ENCODE measurements around the gene STARD4.
A peak's percentile ranks its signal among the peaks of the same experiment; 100 is the strongest.

Gene STARD4

GRCh38 chr5:111528056-111528455, 15.7 kb upstream of the STARD4 start:
- Histone ChIP-seq H3K9me3 (ENCODE audit: control extremely low read depth in 1 of 5, control insufficient read depth in 4 of 5, insufficient read depth in 2 of 5, low read depth in 1 of 5, low read length in 4 of 5) (no peaks in the 10 kb centered on the region), H3K4me1 (ENCODE audit: control extremely low read depth in 1 of 4, control insufficient read depth in 4 of 4, insufficient read depth in 4 of 4, low read length in 3 of 4) (peaks cover 2 to 15% (median 8%) of the 10 kb centered on the region in 4 experiments), H3K4me3 (ENCODE audit: control insufficient read depth in 1 of 7, extremely low read depth in 1 of 7, insufficient read depth in 4 of 7, low read depth in 2 of 7, low read length in 6 of 7) (no peak overlapping the region), H3K36me3 (ENCODE audit: control insufficient read depth in 4 of 4, insufficient read depth in 4 of 4, low read length in 3 of 4) (no peaks in the 10 kb centered on the region), H3K27ac (ENCODE audit: insufficient read depth in 1 of 2, low read depth in 1 of 2, low read length in 2 of 2, poor library complexity in 1 of 2, severe bottlenecking in 2 of 2) (no peak overlapping the region), H3K27me3 (replicated peaks in 2 of 5; ENCODE audit: control insufficient read depth in 4 of 5, insufficient read depth in 5 of 5, low read length in 4 of 5) (no peaks in the 10 kb centered on the region)
- CTCF ChIA-PET, result interaction anchor here (0.8 to 1.1 kb wide), 2 partner anchors 14 to 18 kb away, joined by 3 read pairs; no protein-coding TSS in a partner anchor
- POLR2A ChIA-PET, result interaction anchor here (1.0 kb wide), 1 partner anchor 16 kb away, joined by 6 read pairs; the partner anchor contains the start of gene STARD4
- DNase-seq, result no peak
- 100% methylated on average over 2 of the region's 3 CpGs for WGBS (ENCODE audit: insufficient coverage)

GRCh38 chr5:111520908-111521307, 8.6 kb upstream of the STARD4 start:
- H3K4me1 ChIP-seq (ENCODE audit: control extremely low read depth in 1 of 4, control insufficient read depth in 4 of 4, insufficient read depth in 4 of 4, low read length in 3 of 4), result no peaks in the 10 kb centered on the region
- H3K36me3 ChIP-seq (ENCODE audit: control insufficient read depth in 4 of 4, insufficient read depth in 4 of 4, low read length in 3 of 4), result no peaks in the 10 kb centered on the region
- DNase-seq, result no peak
- WGBS (ENCODE audit: insufficient coverage), result 100% methylated on average over 1 of the region's 3 CpGs
- no peak overlapping the region for H3K27ac ChIP-seq (ENCODE audit: insufficient read depth in 1 of 2, low read depth in 1 of 2, low read length in 2 of 2, poor library complexity in 1 of 2, severe bottlenecking in 2 of 2)
- H3K4me3 ChIP-seq (ENCODE audit: control insufficient read depth in 1 of 7, extremely low read depth in 1 of 7, insufficient read depth in 4 of 7, low read depth in 2 of 7, low read length in 6 of 7), result no peak overlapping the region
- POLR2A ChIA-PET, result interaction anchor here (1.3 kb wide), 1 partner anchor 8 kb away, joined by 4 read pairs; the partner anchor contains the start of gene STARD4
- no peaks in the 10 kb centered on the region for H3K9me3 ChIP-seq (ENCODE audit: control extremely low read depth in 1 of 5, control insufficient read depth in 4 of 5, insufficient read depth in 2 of 5, low read depth in 1 of 5, low read length in 4 of 5)
- no peaks in the 10 kb centered on the region for H3K27me3 ChIP-seq (replicated peaks in 2 of 5; ENCODE audit: control insufficient read depth in 4 of 5, insufficient read depth in 5 of 5, low read length in 4 of 5)
- CTCF ChIA-PET, result no interaction called here

GRCh38 chr5:111518777-111519176, 6.4 kb upstream of the STARD4 start:
- Histone ChIP-seq H3K9me3 (ENCODE audit: control extremely low read depth in 1 of 5, control insufficient read depth in 4 of 5, insufficient read depth in 2 of 5, low read depth in 1 of 5, low read length in 4 of 5) (no peaks in the 10 kb centered on the region), H3K27me3 (replicated peaks in 2 of 5; ENCODE audit: control insufficient read depth in 4 of 5, insufficient read depth in 5 of 5, low read length in 4 of 5) (no peaks in the 10 kb centered on the region), H3K4me3 (ENCODE audit: control insufficient read depth in 1 of 7, extremely low read depth in 1 of 7, insufficient read depth in 4 of 7, low read depth in 2 of 7, low read length in 6 of 7) (no peak overlapping the region), H3K36me3 (ENCODE audit: control insufficient read depth in 4 of 4, insufficient read depth in 4 of 4, low read length in 3 of 4) (no peaks in the 10 kb centered on the region), H3K27ac (ENCODE audit: insufficient read depth in 1 of 2, low read depth in 1 of 2, low read length in 2 of 2, poor library complexity in 1 of 2, severe bottlenecking in 2 of 2) (no peak overlapping the region), H3K4me1 (ENCODE audit: control extremely low read depth in 1 of 4, control insufficient read depth in 4 of 4, insufficient read depth in 4 of 4, low read length in 3 of 4) (peaks cover 0 to 7% (median 0%) of the 10 kb centered on the region in 4 experiments)
- WGBS (ENCODE audit: insufficient coverage), result 100% methylated on average over 2 of the region's 2 CpGs
- POLR2A ChIA-PET, result no interaction called here
- no peak for DNase-seq
- CTCF ChIA-PET, result interaction anchor here (1.2 to 1.3 kb wide), 2 partner anchors 13 to 32 kb away, joined by 3 read pairs; no protein-coding TSS in a partner anchor

- ChIA-PET CTCF (interaction anchor here (1.2 kb wide), 1 partner anchor 13 kb away, joined by 3 read pairs; no protein-coding TSS in a partner anchor), POLR2A (no interaction called here)
- Histone ChIP-seq H3K27ac (ENCODE audit: insufficient read depth in 1 of 2, low read depth in 1 of 2, low read length in 2 of 2, poor library complexity in 1 of 2, severe bottlenecking in 2 of 2) (no peak overlapping the region), H3K9me3 (ENCODE audit: control extremely low read depth in 1 of 5, control insufficient read depth in 4 of 5, insufficient read depth in 2 of 5, low read depth in 1 of 5, low read length in 4 of 5) (no peaks in the 10 kb centered on the region), H3K4me3 (ENCODE audit: control insufficient read depth in 1 of 7, extremely low read depth in 1 of 7, insufficient read depth in 4 of 7, low read depth in 2 of 7, low read length in 6 of 7) (no peak overlapping the region), H3K36me3 (ENCODE audit: control insufficient read depth in 4 of 4, insufficient read depth in 4 of 4, low read length in 3 of 4) (no peaks in the 10 kb centered on the region), H3K27me3 (replicated peaks in 2 of 5; ENCODE audit: control insufficient read depth in 4 of 5, insufficient read depth in 5 of 5, low read length in 4 of 5) (no peaks in the 10 kb centered on the region), H3K4me1 (ENCODE audit: control extremely low read depth in 1 of 4, control insufficient read depth in 4 of 4, insufficient read depth in 4 of 4, low read length in 3 of 4) (peaks cover 0 to 14% (median 4%) of the 10 kb centered on the region in 4 experiments)
- DNase-seq, result no peak
- WGBS (ENCODE audit: insufficient coverage), result 100% methylated on average over 3 of the region's 5 CpGs
Observed at GRCh38 chr5:111517853-111518501, 5.6 kb upstream of the STARD4 start.

- no peak for DNase-seq
- Histone ChIP-seq H3K4me3 (ENCODE audit: control insufficient read depth in 1 of 7, extremely low read depth in 1 of 7, insufficient read depth in 4 of 7, low read depth in 2 of 7, low read length in 6 of 7) (no peak overlapping the region), H3K27ac (ENCODE audit: insufficient read depth in 1 of 2, low read depth in 1 of 2, low read length in 2 of 2, poor library complexity in 1 of 2, severe bottlenecking in 2 of 2) (no peak overlapping the region), H3K36me3 (ENCODE audit: control insufficient read depth in 4 of 4, insufficient read depth in 4 of 4, low read length in 3 of 4) (no peaks in the 10 kb centered on the region), H3K27me3 (replicated peaks in 2 of 5; ENCODE audit: control insufficient read depth in 4 of 5, insufficient read depth in 5 of 5, low read length in 4 of 5) (no peaks in the 10 kb centered on the region), H3K9me3 (ENCODE audit: control extremely low read depth in 1 of 5, control insufficient read depth in 4 of 5, insufficient read depth in 2 of 5, low read depth in 1 of 5, low read length in 4 of 5) (no peaks in the 10 kb centered on the region), H3K4me1 (ENCODE audit: control extremely low read depth in 1 of 4, control insufficient read depth in 4 of 4, insufficient read depth in 4 of 4, low read length in 3 of 4) (peaks cover 5 to 35% (median 13%) of the 10 kb centered on the region in 4 experiments)
- POLR2A ChIA-PET, result no interaction called here
- CTCF ChIA-PET, result interaction anchor here (0.7 to 7.2 kb wide), 3 partner anchors 12 to 17 kb away, joined by 3 to 34 read pairs (median 5); no protein-coding TSS in a partner anchor
- no CpG with 5 or more reads among the region's 3 CpGs for WGBS (ENCODE audit: insufficient coverage)
Observed at GRCh38 chr5:111514087-111514486, 1.8 kb upstream of the STARD4 start.

- H3K4me3 ChIP-seq (ENCODE audit: control insufficient read depth in 1 of 7, extremely low read depth in 1 of 7, insufficient read depth in 4 of 7, low read depth in 2 of 7, low read length in 6 of 7), result peak overlapping the region; percentile 80 to 96 (median 94)
- no peaks in the 10 kb centered on the region for H3K9me3 ChIP-seq (ENCODE audit: control extremely low read depth in 1 of 5, control insufficient read depth in 4 of 5, insufficient read depth in 2 of 5, low read depth in 1 of 5, low read length in 4 of 5)
- H3K36me3 ChIP-seq (ENCODE audit: control insufficient read depth in 4 of 4, insufficient read depth in 4 of 4, low read length in 3 of 4), result no peaks in the 10 kb centered on the region
- H3K27me3 ChIP-seq (replicated peaks in 2 of 5; ENCODE audit: control insufficient read depth in 4 of 5, insufficient read depth in 5 of 5, low read length in 4 of 5), result no peaks in the 10 kb centered on the region
- ChIA-PET CTCF (interaction anchor here (0.7 to 7.2 kb wide), 3 partner anchors 13 to 18 kb away, joined by 3 to 34 read pairs (median 5); no protein-coding TSS in a partner anchor), POLR2A (interaction anchor here (0.6 to 1.3 kb wide), 2 partner anchors 8 to 647 kb away, joined by 3 to 4 read pairs; no protein-coding TSS in a partner anchor)
- peaks cover 5 to 37% (median 13%) of the 10 kb centered on the region in 4 experiments for H3K4me1 ChIP-seq (ENCODE audit: control extremely low read depth in 1 of 4, control insufficient read depth in 4 of 4, insufficient read depth in 4 of 4, low read length in 3 of 4)
- WGBS (ENCODE audit: insufficient coverage), result 41% methylated on average over 5 of the region's 6 CpGs
- no peak for DNase-seq
- peak overlapping the region; percentile 88 to 96 for H3K27ac ChIP-seq (ENCODE audit: insufficient read depth in 1 of 2, low read depth in 1 of 2, low read length in 2 of 2, poor library complexity in 1 of 2, severe bottlenecking in 2 of 2)
Observed at GRCh38 chr5:111513131-111513520, 791 bp upstream of the STARD4 start.

- Histone ChIP-seq H3K27ac (ENCODE audit: insufficient read depth in 1 of 2, low read depth in 1 of 2, low read length in 2 of 2, poor library complexity in 1 of 2, severe bottlenecking in 2 of 2) (peak overlapping the region; percentile 69 to 96), H3K36me3 (ENCODE audit: control insufficient read depth in 4 of 4, insufficient read depth in 4 of 4, low read length in 3 of 4) (peaks cover 0 to 4% (median 0%) of the 10 kb centered on the region in 4 experiments), H3K9me3 (ENCODE audit: control extremely low read depth in 1 of 5, control insufficient read depth in 4 of 5, insufficient read depth in 2 of 5, low read depth in 1 of 5, low read length in 4 of 5) (no peaks in the 10 kb centered on the region), H3K4me3 (ENCODE audit: control insufficient read depth in 1 of 7, extremely low read depth in 1 of 7, insufficient read depth in 4 of 7, low read depth in 2 of 7, low read length in 6 of 7) (peak overlapping the region; percentile 80 to 96 (median 94)), H3K4me1 (ENCODE audit: control extremely low read depth in 1 of 4, control insufficient read depth in 4 of 4, insufficient read depth in 4 of 4, low read length in 3 of 4) (peaks cover 5 to 44% (median 13%) of the 10 kb centered on the region in 4 experiments), H3K27me3 (replicated peaks in 2 of 5; ENCODE audit: control insufficient read depth in 4 of 5, insufficient read depth in 5 of 5, low read length in 4 of 5) (no peaks in the 10 kb centered on the region)
- CTCF ChIA-PET, result interaction anchor here (0.7 to 7.2 kb wide), 3 partner anchors 14 to 64 kb away, joined by 3 to 34 read pairs (median 5); no protein-coding TSS in a partner anchor
- 0% methylated on average over 15 of the region's 32 CpGs for WGBS (ENCODE audit: insufficient coverage)
- DNase-seq, result no peak
- POLR2A ChIA-PET, result interaction anchor here (1.0 to 1.3 kb wide), 4 partner anchors 9 to 22 kb away, joined by 3 to 8 read pairs (median 5); no protein-coding TSS in a partner anchor
Observed at GRCh38 chr5:111511831-111512374, 432 bp downstream of the STARD4 start.
